ENCODE measurements around the gene KDM1A. TPM values are rescaled to one million over a fixed set of nuclear protein-coding genes. Genes with fewer than 3 reads are reported as not detected.

KDM1A gene
- total RNA-seq, 1 donor, result 101 TPM

DNA sequence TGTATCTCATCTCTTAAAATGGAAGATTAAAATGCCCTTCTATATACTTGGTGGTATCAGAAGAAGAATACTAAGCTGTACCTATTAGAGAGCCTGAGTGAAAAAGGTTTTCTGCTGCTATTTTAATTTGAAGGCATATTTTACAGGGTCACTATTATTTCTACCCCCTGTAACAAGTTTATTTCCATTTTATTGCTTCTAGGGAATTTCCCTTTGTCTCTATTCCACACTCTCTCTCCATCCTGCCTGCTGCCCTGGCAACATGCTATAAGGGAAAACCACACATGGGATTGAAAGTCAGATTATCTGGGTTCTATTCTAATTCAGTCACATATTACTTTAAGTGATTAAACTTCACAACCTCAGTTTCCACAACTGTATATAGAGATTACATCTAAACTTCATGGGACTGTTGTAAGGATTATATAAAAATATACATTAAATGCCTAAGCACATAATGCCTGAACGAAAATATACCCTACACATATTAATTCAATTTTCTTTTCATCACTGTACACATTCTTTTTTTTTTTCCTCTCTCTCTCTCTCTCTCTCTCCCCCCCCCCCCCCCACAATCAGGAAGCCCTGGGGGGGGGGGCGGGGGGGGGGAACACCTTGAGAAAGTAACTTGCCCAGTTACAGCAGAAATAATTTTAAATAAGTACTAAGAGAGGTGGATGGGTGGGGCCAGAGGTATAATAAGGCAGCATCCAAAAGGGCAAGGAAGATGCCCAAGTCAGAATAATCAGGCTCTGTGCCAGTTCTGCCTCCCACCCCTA is 97.8 kb downstream of the KDM1A start:
- TF ChIP-seq, protein P1, sequence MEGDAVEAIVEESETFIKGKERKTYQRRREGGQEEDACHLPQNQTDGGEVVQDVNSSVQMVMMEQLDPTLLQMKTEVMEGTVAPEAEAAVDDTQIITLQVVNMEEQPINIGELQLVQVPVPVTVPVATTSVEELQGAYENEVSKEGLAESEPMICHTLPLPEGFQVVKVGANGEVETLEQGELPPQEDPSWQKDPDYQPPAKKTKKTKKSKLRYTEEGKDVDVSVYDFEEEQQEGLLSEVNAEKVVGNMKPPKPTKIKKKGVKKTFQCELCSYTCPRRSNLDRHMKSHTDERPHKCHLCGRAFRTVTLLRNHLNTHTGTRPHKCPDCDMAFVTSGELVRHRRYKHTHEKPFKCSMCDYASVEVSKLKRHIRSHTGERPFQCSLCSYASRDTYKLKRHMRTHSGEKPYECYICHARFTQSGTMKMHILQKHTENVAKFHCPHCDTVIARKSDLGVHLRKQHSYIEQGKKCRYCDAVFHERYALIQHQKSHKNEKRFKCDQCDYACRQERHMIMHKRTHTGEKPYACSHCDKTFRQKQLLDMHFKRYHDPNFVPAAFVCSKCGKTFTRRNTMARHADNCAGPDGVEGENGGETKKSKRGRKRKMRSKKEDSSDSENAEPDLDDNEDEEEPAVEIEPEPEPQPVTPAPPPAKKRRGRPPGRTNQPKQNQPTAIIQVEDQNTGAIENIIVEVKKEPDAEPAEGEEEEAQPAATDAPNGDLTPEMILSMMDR (IDR thresholded peaks at IDR 0.05; ENCODE audit: extremely low read depth, low read depth, low read length), result no peak
- Histone ChIP-seq H3K4me1 (ENCODE audit: insufficient read depth, low read length) (peaks cover 27% of the 10 kb centered on the region), H3K27me3 (ENCODE audit: insufficient read depth, low read length) (no peaks in the 10 kb centered on the region), H3K9me3 (ENCODE audit: low read depth, low read length) (no peaks in the 10 kb centered on the region), H3K36me3 (ENCODE audit: insufficient read depth, low read length) (no peaks in the 10 kb centered on the region), H2AFZ (ENCODE audit: low read length) (no peak overlapping the region), H4K20me1 (ENCODE audit: insufficient read depth, low read length) (peaks cover 11% of the 10 kb centered on the region), H3K4me3 (ENCODE audit: insufficient read depth, low read length) (no peak overlapping the region), H3K4me2 (ENCODE audit: insufficient read depth, low read length) (no peak overlapping the region), H3K79me2 (ENCODE audit: insufficient read depth, low read length) (peaks cover 96% of the 10 kb centered on the region), H3K27ac (ENCODE audit: low read depth, low read length) (no peak overlapping the region)
- DNase-seq (ENCODE audit: insufficient read length, low spot score, missing footprints), result no peak

DNA sequence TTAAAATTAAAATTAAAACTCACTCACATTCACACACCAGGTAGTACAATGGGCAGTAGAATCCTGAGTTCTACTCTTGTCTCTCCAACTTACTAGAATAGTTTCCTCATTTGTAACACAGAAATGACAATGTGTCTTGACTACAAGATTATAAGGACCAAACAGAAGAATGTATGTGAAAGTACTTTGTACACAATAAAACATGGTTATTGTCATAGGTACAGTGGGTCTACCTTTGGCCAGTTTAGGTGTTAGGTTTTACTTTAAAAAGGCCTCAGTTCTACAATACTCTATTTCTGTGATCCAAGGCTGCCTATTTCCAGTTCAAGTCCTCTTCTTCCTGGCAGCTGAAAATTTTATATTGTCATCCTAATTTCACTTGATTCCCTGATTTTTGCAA is 99.1 kb downstream of the KDM1A start:
- no peak overlapping the region for H2AFZ ChIP-seq (ENCODE audit: low read length)
- TF ChIP-seq, protein P1 (IDR thresholded peaks at IDR 0.05; ENCODE audit: extremely low read depth, low read depth, low read length), result no peak
- no peak overlapping the region for H3K4me3 ChIP-seq (ENCODE audit: insufficient read depth, low read length)
- H3K9me3 ChIP-seq (ENCODE audit: low read depth, low read length), result no peaks in the 10 kb centered on the region
- no peak for DNase-seq (ENCODE audit: insufficient read length, low spot score, missing footprints)
- H3K36me3 ChIP-seq (ENCODE audit: insufficient read depth, low read length), result no peaks in the 10 kb centered on the region
- H3K79me2 ChIP-seq (ENCODE audit: insufficient read depth, low read length), result peaks cover 94% of the 10 kb centered on the region
- no peaks in the 10 kb centered on the region for H3K27me3 ChIP-seq (ENCODE audit: insufficient read depth, low read length)
- H3K27ac ChIP-seq (ENCODE audit: low read depth, low read length), result peak overlapping the region; percentile 25
- H3K4me2 ChIP-seq (ENCODE audit: insufficient read depth, low read length), result no peak overlapping the region
- peaks cover 20% of the 10 kb centered on the region for H4K20me1 ChIP-seq (ENCODE audit: insufficient read depth, low read length)
- H3K4me1 ChIP-seq (ENCODE audit: insufficient read depth, low read length), result peaks cover 36% of the 10 kb centered on the region

DNA sequence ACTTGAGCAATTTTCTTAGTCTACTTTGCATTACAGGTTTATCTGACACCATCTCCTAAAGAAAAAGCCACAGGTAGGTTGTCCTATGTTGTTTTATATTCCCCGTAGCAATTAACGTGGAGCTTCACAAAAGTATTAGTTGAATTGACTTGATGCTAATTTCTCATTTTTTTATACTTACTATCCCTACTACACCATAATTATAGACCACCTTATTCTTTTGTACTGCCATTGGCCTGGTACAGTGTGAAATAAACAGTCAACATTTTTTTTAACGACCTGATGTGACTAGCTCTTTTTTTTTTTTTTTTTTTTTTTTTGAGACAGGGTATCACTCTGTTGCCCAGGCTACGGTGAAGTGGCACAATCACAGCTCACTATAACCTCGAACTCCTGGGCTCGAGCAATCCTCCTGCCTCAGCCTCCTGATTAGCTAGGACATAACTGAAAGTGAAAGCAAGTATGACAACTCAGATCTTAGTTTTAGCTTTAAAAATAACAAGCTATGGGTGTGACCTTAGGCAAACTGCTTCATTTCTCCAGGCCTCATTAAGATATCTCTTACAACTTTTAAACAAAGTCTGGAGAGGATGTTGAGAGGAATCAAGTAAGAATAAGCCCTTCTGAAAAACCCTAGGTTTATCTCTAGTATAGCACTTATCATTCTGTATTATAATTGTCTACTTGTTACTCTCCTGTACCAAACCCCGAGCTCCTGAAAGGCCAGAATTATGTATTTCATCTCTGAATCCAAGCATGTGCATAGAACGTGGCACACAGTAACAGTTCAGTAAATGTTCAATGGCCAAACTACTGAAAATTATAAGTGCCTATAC is 99.9 kb downstream of the KDM1A start:
- no peaks in the 10 kb centered on the region for H3K9me3 ChIP-seq (ENCODE audit: low read depth, low read length)
- no peaks in the 10 kb centered on the region for H3K27me3 ChIP-seq (ENCODE audit: insufficient read depth, low read length)
- peak; percentile 67 for DNase-seq (ENCODE audit: insufficient read length, low spot score, missing footprints)
- peak overlapping the region; percentile 67 for H3K27ac ChIP-seq (ENCODE audit: low read depth, low read length)
- peak overlapping the region; percentile 73 for H3K4me2 ChIP-seq (ENCODE audit: insufficient read depth, low read length)
- TF ChIP-seq, protein P1 (IDR thresholded peaks at IDR 0.05; ENCODE audit: extremely low read depth, low read depth, low read length), result no peak
- H3K4me1 ChIP-seq (ENCODE audit: insufficient read depth, low read length), result peaks cover 31% of the 10 kb centered on the region
- peaks cover 94% of the 10 kb centered on the region for H3K79me2 ChIP-seq (ENCODE audit: insufficient read depth, low read length)
- H2AFZ ChIP-seq (ENCODE audit: low read length), result no peak overlapping the region
- H3K36me3 ChIP-seq (ENCODE audit: insufficient read depth, low read length), result no peaks in the 10 kb centered on the region
- peaks cover 22% of the 10 kb centered on the region for H4K20me1 ChIP-seq (ENCODE audit: insufficient read depth, low read length)
- peak overlapping the region; percentile 18 for H3K4me3 ChIP-seq (ENCODE audit: insufficient read depth, low read length)

DNA sequence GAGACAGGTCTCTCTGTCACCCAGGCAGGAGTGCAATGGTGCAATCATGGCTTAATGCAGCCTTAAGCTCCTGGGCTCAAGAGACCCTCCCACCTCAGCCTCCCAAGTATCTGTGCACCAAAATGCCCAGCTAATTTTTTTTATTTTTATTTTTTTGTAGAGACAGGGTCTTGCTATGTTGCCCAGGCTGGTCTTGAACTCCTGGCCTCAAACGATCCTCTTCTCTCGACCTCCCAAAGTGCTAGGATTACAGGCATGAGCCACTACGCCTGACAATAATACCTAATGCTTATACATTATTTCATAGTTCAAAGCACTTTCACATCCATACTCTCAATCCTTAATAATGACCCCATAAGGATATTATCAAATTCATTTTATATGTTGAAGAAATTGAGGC is 101.1 kb downstream of the KDM1A start:
- Histone ChIP-seq H3K36me3 (ENCODE audit: insufficient read depth, low read length) (no peaks in the 10 kb centered on the region), H3K4me2 (ENCODE audit: insufficient read depth, low read length) (peak overlapping the region; percentile 73), H3K4me1 (ENCODE audit: insufficient read depth, low read length) (peaks cover 24% of the 10 kb centered on the region), H3K79me2 (ENCODE audit: insufficient read depth, low read length) (peaks cover 94% of the 10 kb centered on the region), H3K27ac (ENCODE audit: low read depth, low read length) (peak overlapping the region; percentile 67), H4K20me1 (ENCODE audit: insufficient read depth, low read length) (peaks cover 32% of the 10 kb centered on the region), H3K4me3 (ENCODE audit: insufficient read depth, low read length) (no peak overlapping the region), H2AFZ (ENCODE audit: low read length) (no peak overlapping the region), H3K27me3 (ENCODE audit: insufficient read depth, low read length) (no peaks in the 10 kb centered on the region), H3K9me3 (ENCODE audit: low read depth, low read length) (no peaks in the 10 kb centered on the region)
- TF ChIP-seq, protein P1 (IDR thresholded peaks at IDR 0.05; ENCODE audit: extremely low read depth, low read depth, low read length), result no peak
- no peak for DNase-seq (ENCODE audit: insufficient read length, low spot score, missing footprints)
